SW480 (cell line): Measurements from ENCODE around the gene CEP20.
A peak's percentile ranks its signal among the peaks of the same experiment; 100 is the strongest.
"Not testable (repeated sequence)": the region's sequence is repeated elsewhere in the genome, so short reads cannot be mapped to it uniquely, and the experiment has no call there.

ENCODE experiments used
- DNase-seq: peaks from one replicate; pipeline ENCODE4 v3.0.0-alpha.2; 2016; ENCODE audit warnings: low spot score

Gene CEP20

GRCh38 chr16:15888072-15888976 lies at the start of gene CEP20:
Gene CEP20 (minus strand): TSS chr16:15888603. CDS start chr16:15888585, 18 bp downstream.
- DNase-seq = peak; percentile 98

DNA sequence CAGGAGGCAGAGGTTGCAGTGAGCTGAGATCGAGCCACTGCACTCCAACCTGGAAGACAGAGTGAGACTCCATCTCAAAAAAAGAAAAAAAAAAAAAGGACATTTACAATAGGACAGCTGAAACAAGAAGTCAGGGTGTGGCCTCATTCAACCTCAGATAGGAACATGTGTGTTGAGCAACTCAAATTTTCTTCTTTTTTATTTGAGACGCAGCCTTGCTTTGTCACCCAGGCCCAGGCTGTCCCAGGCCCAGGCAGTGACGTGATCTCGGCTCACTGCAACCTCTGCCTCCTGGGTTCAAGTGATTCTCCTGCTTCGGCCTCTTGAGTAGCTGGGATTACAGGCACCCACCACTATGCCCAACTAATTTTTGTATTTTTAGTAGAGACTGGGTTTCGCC lies 48.4 kb upstream of the CEP20 start:
- not testable (repeated sequence) for DNase-seq

DNA sequence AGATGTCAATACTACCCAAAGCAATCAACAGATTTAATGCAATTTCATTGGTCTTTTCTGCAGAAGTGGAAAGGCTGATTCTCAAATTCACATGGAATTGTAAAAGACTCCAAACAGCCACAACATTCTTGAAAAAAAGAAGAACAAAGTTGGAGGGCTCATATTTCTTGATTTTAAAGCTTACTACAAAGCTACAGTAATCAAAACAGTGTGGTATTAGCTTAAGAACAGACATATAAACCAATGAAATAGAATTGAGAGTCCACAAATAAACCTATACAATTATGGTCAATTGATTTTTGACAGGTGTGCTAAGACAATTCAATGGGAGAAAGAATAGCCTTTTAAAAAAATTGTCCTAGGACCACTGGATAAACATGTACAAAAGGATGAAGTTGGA lies 46.6 kb upstream of the CEP20 start:
- DNase-seq = no peak

- DNase-seq = no peak
Measured at GRCh38 chr16:15933781-15934180, 45.4 kb upstream of the CEP20 start.

DNA sequence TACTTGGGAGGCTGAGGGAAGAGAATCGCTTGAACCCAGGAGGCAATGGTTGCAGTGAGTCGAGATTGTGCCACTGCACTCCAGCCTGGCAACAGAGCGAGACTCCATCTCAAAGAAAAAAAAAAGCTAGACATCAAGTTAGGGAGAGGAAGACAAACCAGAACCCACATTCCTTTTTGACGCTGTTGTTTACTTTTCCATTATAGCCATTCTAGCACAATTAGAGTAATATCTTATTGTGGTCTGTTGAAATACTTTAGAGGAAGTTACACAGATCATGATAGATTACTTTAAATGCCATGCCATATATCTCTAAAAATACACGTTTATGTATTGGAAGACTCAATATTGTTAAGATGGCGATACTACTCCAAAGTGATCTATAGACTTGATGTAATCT lies 44.5 kb upstream of the CEP20 start:
- DNase-seq = no peak

DNA sequence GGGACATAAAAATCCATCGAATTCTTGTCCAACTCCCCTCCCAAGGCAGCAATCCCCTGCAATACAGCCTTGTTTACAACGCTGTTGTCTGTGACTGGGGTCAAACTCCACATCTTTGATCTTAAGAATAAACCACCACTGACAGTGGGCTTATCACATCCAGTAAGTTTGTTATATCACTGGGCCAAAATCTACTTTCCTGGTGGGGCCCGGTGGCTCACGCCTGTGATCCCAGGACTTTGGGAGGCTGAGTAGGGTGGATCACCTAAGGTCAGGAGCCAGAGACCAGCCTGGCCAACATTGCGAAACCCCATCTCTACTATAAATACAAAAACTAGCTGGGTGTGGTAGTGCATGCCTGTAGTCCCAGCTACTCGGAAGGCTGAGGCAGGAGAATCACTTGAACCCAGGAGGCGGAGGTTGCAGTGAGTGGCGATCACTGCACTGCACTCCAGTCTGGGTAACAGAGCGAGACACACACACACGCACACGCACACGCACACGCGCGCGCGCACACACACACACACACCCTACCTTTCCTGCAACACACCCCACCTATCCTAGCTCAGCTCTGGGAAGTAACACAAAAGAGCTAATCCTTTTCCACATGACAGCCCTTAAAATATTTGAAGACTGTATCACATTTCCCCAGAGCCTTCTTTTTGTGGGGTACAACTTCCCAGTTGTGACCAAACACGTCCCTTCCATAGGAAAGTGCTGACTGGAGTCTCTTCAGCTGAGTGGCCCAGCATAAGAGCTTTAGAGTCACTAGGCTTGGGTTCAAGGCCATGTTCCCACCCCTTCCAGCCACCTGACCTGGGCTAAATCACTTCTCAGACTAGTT lies 40.1 kb upstream of the CEP20 start:
- DNase-seq = no peak

DNA sequence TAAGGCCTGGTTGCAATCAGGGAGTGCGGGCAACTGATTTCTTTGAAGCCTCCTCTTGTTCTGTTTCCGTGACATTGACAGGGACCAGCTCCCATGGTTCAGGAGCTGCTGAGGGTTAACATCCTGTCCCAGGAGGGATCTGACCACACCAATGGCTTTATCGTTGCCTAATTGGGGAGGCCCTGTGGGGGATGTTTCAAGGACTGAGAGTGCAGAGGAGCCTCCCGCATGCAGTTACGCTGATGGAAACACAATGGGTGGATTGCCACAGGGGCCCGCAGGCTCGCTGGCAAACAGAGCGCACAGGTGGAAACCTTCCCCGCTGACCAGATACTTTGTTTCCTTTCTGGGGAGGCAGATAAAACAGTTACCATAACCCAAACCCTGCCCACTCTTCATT lies 37.2 kb upstream of the CEP20 start:
- no peak for DNase-seq

DNA sequence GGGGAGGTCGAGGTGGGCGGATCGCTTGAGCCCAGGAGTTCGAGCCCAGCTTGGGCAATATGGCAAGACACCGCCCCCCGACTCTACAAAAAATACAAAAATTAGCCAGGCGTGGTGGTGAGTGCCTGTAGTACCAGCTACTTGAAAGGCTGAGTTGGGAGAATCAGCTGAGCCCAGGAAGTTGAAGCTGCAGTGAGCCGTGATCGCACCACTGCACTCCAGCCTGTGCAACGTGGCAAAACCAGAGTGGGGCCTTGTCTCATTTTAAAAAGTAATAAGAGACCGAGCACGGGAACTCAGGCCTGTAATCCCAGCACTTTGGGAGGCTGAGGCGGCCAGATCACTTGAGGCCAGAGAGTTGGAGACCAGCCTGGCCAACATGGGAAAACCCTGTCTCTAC lies 36.6 kb upstream of the CEP20 start:
- DNase-seq = no peak

DNA sequence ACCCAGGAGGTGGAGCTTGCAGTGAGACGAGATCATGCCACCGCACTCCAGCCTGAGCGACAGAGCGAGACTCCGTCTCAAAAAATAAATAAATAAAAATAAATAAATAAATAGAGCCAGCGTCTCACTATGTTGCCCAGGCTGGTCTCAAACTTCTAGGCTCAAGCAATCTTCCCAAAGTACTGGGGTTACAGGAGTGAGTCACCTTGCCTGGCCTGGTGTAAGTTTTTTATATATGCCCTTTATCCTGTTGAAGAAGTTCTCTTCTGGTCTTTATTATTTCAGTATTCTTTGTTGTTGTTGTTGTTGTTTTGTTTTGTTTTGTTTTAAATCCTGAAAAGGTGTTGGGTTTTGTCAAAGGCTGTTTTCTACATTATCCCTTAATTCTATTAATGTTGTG lies 30.9 kb upstream of the CEP20 start:
- no peak for DNase-seq

DNA sequence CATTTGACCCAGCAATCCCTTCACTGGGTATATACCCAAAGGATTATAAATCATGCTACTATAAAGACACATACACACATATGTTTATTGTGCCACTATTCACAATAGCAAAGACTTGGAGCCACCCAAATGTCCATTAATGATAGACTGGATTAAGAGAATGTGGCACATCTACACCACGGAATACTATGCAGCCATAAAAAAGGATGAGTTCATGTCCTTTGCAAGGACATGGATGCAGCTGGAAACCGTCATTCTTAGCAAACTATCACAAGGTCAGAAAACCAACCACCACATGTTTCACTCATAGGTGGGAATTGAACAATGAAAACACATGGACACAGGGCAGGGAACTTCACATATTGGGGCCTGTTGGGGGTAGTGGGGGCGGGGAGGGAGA lies 29.9 kb upstream of the CEP20 start:
- not testable (repeated sequence) for DNase-seq

DNA sequence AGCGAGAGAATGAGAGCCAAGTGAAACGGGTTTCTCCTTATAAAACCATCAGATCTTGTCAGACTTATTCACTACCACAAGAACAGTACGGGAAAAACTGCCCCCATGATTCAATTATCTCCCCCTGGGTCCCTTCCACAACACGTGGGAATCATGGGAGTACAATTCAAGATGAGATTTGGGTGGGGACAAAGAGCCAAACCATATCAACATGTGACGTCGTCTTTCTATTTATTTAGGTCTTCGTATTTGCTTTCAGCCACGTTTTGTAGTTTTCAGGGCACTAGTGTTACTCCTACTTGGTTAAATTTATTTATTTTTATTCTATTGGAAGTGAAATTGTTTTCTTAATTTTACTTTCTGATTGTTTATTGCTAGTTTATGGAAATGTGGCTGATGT lies 27.9 kb upstream of the CEP20 start:
- no peak for DNase-seq

DNA sequence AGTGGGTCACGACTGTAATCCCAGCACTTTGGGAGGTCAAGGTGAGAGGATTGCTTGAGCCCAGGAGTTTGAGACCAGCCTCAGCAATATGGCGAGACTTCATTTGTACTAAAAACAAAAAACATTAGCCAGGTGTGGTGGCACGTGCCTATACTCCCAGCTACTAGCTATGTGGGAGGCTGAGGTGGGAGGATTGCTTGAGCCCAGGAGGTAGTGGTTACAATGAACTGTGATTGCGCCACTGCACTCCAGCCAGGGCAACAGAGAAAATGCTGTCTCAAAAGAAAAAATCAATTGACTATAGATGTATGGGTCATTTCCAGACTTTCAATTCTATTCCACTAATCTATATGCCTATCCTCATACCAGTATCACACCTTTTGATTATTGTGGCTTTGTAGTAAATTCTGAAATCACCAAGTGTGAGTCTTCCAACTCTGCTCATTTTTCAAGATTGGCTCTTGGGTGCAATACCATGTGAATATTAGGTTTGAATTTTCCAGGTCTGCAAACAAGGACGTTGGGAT lies 27.2 kb upstream of the CEP20 start:
- DNase-seq = no peak

DNA sequence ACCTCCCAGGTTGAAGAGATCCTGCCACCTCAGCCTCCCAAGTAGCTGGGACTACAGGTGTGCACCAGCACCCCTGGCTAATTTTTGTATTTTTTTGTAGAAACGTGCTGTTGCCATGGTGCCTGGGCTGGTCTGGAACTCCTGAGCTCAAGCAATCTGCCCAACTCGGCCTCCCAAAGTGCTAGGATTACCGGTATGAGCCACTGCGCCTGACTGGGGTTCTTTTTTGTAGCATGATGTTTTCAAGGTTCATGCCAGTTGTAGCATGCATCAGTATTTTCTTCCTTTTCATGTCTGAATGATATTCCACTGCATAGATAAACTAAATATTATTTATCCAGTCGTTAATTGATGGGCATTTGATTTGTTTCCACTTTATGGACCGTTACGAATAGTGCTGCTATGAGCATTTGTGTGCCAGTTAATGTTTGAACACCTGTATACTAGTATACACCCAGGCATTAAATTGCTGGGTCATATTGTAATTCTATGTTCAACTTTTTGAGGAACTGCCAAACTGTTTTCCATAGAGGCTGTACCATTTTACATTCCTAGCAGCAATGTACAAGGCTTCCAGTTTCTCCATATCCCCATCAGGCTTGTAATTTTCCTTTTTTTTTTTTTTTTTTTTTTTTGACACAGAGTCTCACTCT lies 24.8 kb upstream of the CEP20 start:
- DNase-seq = no peak

DNA sequence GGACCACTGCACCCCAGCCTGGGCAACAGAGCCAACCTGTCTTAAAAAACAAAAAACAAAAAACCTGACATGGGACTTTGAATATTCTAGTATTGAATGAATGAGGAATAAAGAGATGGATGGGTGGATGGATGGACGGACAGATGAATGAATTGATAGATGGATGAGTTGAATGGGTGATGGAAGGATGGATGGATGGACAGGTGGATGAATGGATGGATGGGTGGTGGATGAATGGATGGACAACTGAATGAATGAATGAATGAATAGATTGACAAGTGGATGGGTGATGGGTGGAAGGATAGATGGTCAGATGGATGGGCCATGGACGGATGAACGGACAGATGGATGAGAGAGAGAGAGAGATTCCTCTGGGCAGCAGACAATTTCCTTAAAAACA lies 22.8 kb upstream of the CEP20 start:
- no peak for DNase-seq

- peak; percentile 84 for DNase-seq
Measured at GRCh38 chr16:15907863-15908478, 19.6 kb upstream of the CEP20 start.

DNA sequence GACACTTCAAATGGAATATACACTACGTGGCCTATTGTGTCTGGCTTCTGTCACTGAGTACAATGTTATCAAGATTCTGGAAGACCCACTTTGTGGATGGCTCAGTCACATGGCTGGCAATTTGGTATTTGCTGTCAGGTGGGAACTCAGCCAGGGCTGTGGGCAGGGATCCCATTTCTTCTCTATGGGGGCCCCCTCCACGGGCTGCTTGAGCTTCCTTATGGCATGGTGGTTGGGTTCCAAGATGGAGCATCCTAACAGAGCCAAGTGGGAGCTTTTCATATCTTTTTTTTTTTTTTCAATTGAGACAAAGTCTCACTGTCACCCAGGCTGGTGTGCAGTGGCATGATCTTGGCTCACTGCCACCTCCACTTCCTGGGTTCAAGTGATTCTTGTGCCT lies 18.0 kb upstream of the CEP20 start:
- DNase-seq = no peak

- no peak for DNase-seq
Measured at GRCh38 chr16:15903960-15904359, 15.6 kb upstream of the CEP20 start.

DNA sequence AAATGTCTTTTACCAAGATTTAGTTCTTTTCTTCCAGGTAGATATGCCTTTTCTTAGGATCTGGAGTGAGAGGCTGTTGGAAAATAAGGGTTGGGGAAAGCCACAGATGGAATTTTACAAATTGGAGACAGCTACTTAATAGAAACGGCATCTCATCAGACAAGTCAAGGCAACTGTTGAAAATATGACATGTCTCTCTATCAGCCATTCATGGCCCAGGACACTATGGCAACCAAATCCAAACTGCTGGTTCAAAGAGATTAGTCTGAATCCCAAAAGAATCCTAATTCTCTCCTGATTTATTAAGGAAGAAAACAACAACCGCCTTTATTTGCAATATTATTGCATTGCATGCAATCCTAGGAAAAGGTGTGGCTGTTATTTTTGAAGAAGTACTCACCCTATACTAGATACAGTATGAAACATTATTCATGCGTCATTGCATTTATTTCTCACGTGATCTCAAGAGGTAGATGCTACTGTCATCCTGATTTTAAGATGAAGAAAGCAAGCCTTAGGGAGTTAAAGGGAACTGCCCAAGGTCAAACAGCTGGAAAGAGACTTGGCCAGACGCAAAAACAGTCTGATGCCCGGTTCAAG lies 12.6 kb upstream of the CEP20 start:
- DNase-seq = peak; percentile 53

DNA sequence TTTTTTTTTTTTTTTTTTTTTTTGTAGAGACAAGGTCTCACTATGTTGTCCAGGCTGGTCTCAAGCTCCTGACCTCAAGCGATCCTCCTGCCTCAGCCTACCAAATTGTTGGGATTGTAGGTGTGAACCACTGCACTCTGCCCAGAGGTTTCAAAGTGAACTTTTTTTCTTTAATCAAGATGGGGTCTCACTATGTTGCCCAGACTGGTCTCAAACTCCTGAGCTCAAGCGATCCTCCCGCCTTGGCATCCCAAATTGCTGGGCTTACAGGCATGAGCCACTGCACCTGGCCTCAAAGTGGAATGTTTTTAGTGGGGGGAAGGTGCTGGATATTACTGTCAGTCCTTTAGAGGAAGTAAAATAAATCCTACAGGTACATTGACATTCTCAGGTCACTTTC lies 12.0 kb upstream of the CEP20 start:
- DNase-seq = no peak

GRCh38 chr16:15899538-15900100 lies 11.2 kb upstream of the CEP20 start:
- peak; percentile 98 for DNase-seq

GRCh38 chr16:15898654-15899053 lies 10.3 kb upstream of the CEP20 start:
- DNase-seq = no peak
